Trophoblast cell (in vitro differentiated cells and primary cell): ENCODE measurements around the gene PARP8.

Experiments
- DNase-seq, 2 donors: peaks; one replicate each; pipeline ENCODE4 v3.0.0-alpha.2; 2016
- H2AFZ ChIP-seq: 2 replicates; pipeline ENCODE4 v1.6.1; 2013; ENCODE audit warnings: low read length, moderate library complexity, mild to moderate bottlenecking; ENCODE audit not compliant: insufficient read depth, poor library complexity
- H2AK5ac ChIP-seq: 2 replicates; pipeline ENCODE4 v1.6.1; 2013; ENCODE audit warnings: mild to moderate bottlenecking, low read length
- H2BK120ac ChIP-seq: 2 replicates; pipeline ENCODE4 v1.6.1; 2013; ENCODE audit warnings: low read length, mild to moderate bottlenecking, moderate library complexity; ENCODE audit not compliant: insufficient read depth, poor library complexity
- H2BK12ac ChIP-seq: 2 replicates; pipeline ENCODE4 v1.6.1; 2013; ENCODE audit warnings: mild to moderate bottlenecking, low read length, moderate library complexity
- H2BK5ac ChIP-seq: 2 replicates; pipeline ENCODE4 v1.6.1; 2013; ENCODE audit warnings: low read length, low read depth, moderate library complexity, mild to moderate bottlenecking; ENCODE audit not compliant: poor library complexity
- H3K14ac ChIP-seq: 2 replicates; pipeline ENCODE4 v1.6.1; 2013; ENCODE audit warnings: mild to moderate bottlenecking, low read length
- H3K18ac ChIP-seq: 2 replicates; pipeline ENCODE4 v1.6.1; 2013; ENCODE audit warnings: mild to moderate bottlenecking, low read length
- H3K23ac ChIP-seq: 2 replicates; pipeline ENCODE4 v1.6.1; 2013; ENCODE audit warnings: low read length
- H3K27ac ChIP-seq: 2 replicates; pipeline ENCODE4 v1.5.1; 2013; ENCODE audit warnings: low read depth, mild to moderate bottlenecking, inconsistent platforms, low read length, moderate library complexity
- H3K27me3 ChIP-seq: 2 replicates; pipeline ENCODE4 v1.6.1; 2013; ENCODE audit warnings: inconsistent platforms, mild to moderate bottlenecking, low read length, moderate library complexity; ENCODE audit not compliant: insufficient read depth
- H3K36me3 ChIP-seq, 2 experiments: 1 replicate in 1 of 2; 2 replicates in 1 of 2; pipeline ENCODE4 v1.6.1; 2013; ENCODE audit warnings: low read length in 2 of 2, mild to moderate bottlenecking in 2 of 2, moderate library complexity in 1 of 2; ENCODE audit not compliant: insufficient read depth in 2 of 2, control insufficient read depth in 1 of 2
- H3K4ac ChIP-seq: 2 replicates; pipeline ENCODE4 v1.6.1; 2013; ENCODE audit warnings: low read depth, mild to moderate bottlenecking, low read length, moderate library complexity
- H3K4me1 ChIP-seq, 2 experiments: 1 replicate in 1 of 2; 2 replicates in 1 of 2; pipeline ENCODE4 v1.6.1; 2013; ENCODE audit warnings: low read length in 2 of 2, mild to moderate bottlenecking in 2 of 2, moderate library complexity in 1 of 2; ENCODE audit not compliant: insufficient read depth in 2 of 2, control insufficient read depth in 1 of 2
- H3K4me2 ChIP-seq: 2 replicates; pipeline ENCODE4 v1.6.1; 2013; ENCODE audit warnings: inconsistent platforms, mild to moderate bottlenecking, low read length, moderate library complexity
- H3K4me3 ChIP-seq: 2 replicates; pipeline ENCODE4 v1.5.1; 2013; ENCODE audit warnings: mild to moderate bottlenecking, low read depth, low read length, inconsistent platforms
- H3K79me1 ChIP-seq: one replicate; pipeline ENCODE4 v1.6.1; 2013; ENCODE audit warnings: low read length
- H3K79me2 ChIP-seq: 2 replicates; pipeline ENCODE4 v1.6.1; 2013; ENCODE audit warnings: low read length, mild to moderate bottlenecking; ENCODE audit not compliant: control insufficient read depth, insufficient read depth, poor library complexity
- H3K9ac ChIP-seq: 2 replicates; pipeline ENCODE4 v1.6.1; 2013; ENCODE audit warnings: mild to moderate bottlenecking, low read length
- H3K9me3 ChIP-seq: 2 replicates; pipeline ENCODE4 v1.6.1; 2013; ENCODE audit warnings: low read depth, mild to moderate bottlenecking, control low read depth, inconsistent platforms, low read length; ENCODE audit not compliant: insufficient read depth
- H4K12ac ChIP-seq: 2 replicates; pipeline ENCODE4 v1.6.1; 2013; ENCODE audit warnings: low read depth, mild to moderate bottlenecking, low read length, moderate library complexity
- H4K8ac ChIP-seq: 2 replicates; pipeline ENCODE4 v1.6.1; 2013; ENCODE audit warnings: low read depth, mild to moderate bottlenecking, low read length, moderate library complexity
- H4K91ac ChIP-seq: one replicate; pipeline ENCODE4 v1.6.1; 2013; ENCODE audit warnings: low read depth, mild to moderate bottlenecking, low read length, moderate library complexity
- WGBS: extraction: QIAGEN DNeasy Blood & Tissue Kit; methylation state at CpG from one replicate; pipeline ENCODE4 v1.1.7; 2013; ENCODE audit warnings: missing lambda C conversion rate; ENCODE audit not compliant: insufficient read length, insufficient coverage; ENCODE audit errors: extremely low coverage; 5-methylcytosine and 5-hydroxymethylcytosine counted together

The PARP8 gene

GRCh38 chr5:50822761-50823160, 156.3 kb downstream of the PARP8 start:
- no peaks in the 10 kb centered on the region for H3K9me3 ChIP-seq
- no peak overlapping the region for H3K18ac ChIP-seq
- DNase-seq = no peak
- no peak overlapping the region for H2AFZ ChIP-seq
- no peak overlapping the region for H2BK120ac ChIP-seq
- H2BK12ac ChIP-seq = no peak overlapping the region
- H2BK5ac ChIP-seq = no peak overlapping the region
- no peak overlapping the region for H3K4ac ChIP-seq
- no CpG with 5 or more reads among the region's 3 CpGs for WGBS
- H3K27me3 ChIP-seq = no peaks in the 10 kb centered on the region
- no peaks in the 10 kb centered on the region for H3K79me1 ChIP-seq
- no peaks in the 10 kb centered on the region for H3K79me2 ChIP-seq
- H4K8ac ChIP-seq = no peak overlapping the region
- no peak overlapping the region for H3K23ac ChIP-seq
- no peak overlapping the region for H3K14ac ChIP-seq
- no peak overlapping the region for H3K9ac ChIP-seq
- H2AK5ac ChIP-seq = no peak overlapping the region
- H3K4me3 ChIP-seq = no peak overlapping the region
- no peak overlapping the region for H3K27ac ChIP-seq
- peaks cover 2 to 4% of the 10 kb centered on the region in 2 experiments for H3K36me3 ChIP-seq
- H3K4me1 ChIP-seq = no peaks in the 10 kb centered on the region
- H4K12ac ChIP-seq = no peak overlapping the region
- no peak overlapping the region for H4K91ac ChIP-seq
- H3K4me2 ChIP-seq = no peak overlapping the region

- Histone ChIP-seq H3K27me3 (no peaks in the 10 kb centered on the region), H2BK5ac (no peak overlapping the region), H3K79me2 (no peaks in the 10 kb centered on the region), H2AFZ (no peak overlapping the region), H3K18ac (no peak overlapping the region), H3K14ac (no peak overlapping the region), H3K23ac (no peak overlapping the region), H3K36me3 (peaks cover 2 to 4% of the 10 kb centered on the region in 2 experiments), H3K79me1 (no peaks in the 10 kb centered on the region), H3K4me1 (no peaks in the 10 kb centered on the region), H2BK12ac (no peak overlapping the region), H3K9me3 (no peaks in the 10 kb centered on the region), H2AK5ac (no peak overlapping the region), H2BK120ac (no peak overlapping the region), H3K4me2 (no peak overlapping the region), H4K8ac (no peak overlapping the region), H3K27ac (no peak overlapping the region), H3K4ac (no peak overlapping the region), H3K4me3 (no peak overlapping the region), H4K12ac (no peak overlapping the region), H3K9ac (no peak overlapping the region), H4K91ac (no peak overlapping the region)
- WGBS = no CpG with 5 or more reads among the region's 6 CpGs
- no peak for DNase-seq
Observed at GRCh38 chr5:50823568-50823967, 157.1 kb downstream of the PARP8 start.

- no peak overlapping the region for H3K9ac ChIP-seq
- no peaks in the 10 kb centered on the region for H3K79me2 ChIP-seq
- H4K12ac ChIP-seq = no peak overlapping the region
- no peak overlapping the region for H2BK5ac ChIP-seq
- H3K4me3 ChIP-seq = no peak overlapping the region
- H3K36me3 ChIP-seq = peaks cover 2% of the 10 kb centered on the region in 2 experiments
- H2AK5ac ChIP-seq = no peak overlapping the region
- no peak overlapping the region for H3K4me2 ChIP-seq
- H3K4me1 ChIP-seq = no peaks in the 10 kb centered on the region
- no peak overlapping the region for H3K23ac ChIP-seq
- H2AFZ ChIP-seq = no peak overlapping the region
- H2BK120ac ChIP-seq = no peak overlapping the region
- H4K91ac ChIP-seq = no peak overlapping the region
- no peak overlapping the region for H3K4ac ChIP-seq
- no peaks in the 10 kb centered on the region for H3K27me3 ChIP-seq
- no peak overlapping the region for H3K18ac ChIP-seq
- no peaks in the 10 kb centered on the region for H3K9me3 ChIP-seq
- WGBS = no CpG with 5 or more reads among the region's 2 CpGs
- no peak overlapping the region for H4K8ac ChIP-seq
- H3K79me1 ChIP-seq = no peaks in the 10 kb centered on the region
- H3K14ac ChIP-seq = no peak overlapping the region
- no peak overlapping the region for H3K27ac ChIP-seq
- DNase-seq = no peak
- no peak overlapping the region for H2BK12ac ChIP-seq
Observed at GRCh38 chr5:50824109-50824508, 157.7 kb downstream of the PARP8 start.

- Histone ChIP-seq H3K18ac (no peak overlapping the region), H3K27ac (no peak overlapping the region)
- no CpG with 5 or more reads among the region's 1 CpG for WGBS
Observed at GRCh38 chr5:50827516-50828247, 161.2 kb downstream of the PARP8 start.

More at GRCh38 chr5:50827516-50828247, 161.2 kb downstream of the PARP8 start:
- H3K79me1 ChIP-seq = no peaks in the 10 kb centered on the region
- DNase-seq = no peak
- H2AK5ac ChIP-seq = no peak overlapping the region
- no peak overlapping the region for H2BK5ac ChIP-seq
- no peaks in the 10 kb centered on the region for H3K27me3 ChIP-seq
- H3K4me3 ChIP-seq = no peak overlapping the region
- H2AFZ ChIP-seq = no peak overlapping the region
- H3K4me2 ChIP-seq = no peak overlapping the region
- no peak overlapping the region for H3K23ac ChIP-seq
- no peak overlapping the region for H3K4ac ChIP-seq
- H4K12ac ChIP-seq = no peak overlapping the region
- no peaks in the 10 kb centered on the region for H3K79me2 ChIP-seq
- no peaks in the 10 kb centered on the region for H3K4me1 ChIP-seq
- H3K9ac ChIP-seq = no peak overlapping the region
- no peak overlapping the region for H2BK120ac ChIP-seq
- H3K9me3 ChIP-seq = no peaks in the 10 kb centered on the region
- H4K8ac ChIP-seq = no peak overlapping the region
- no peak overlapping the region for H4K91ac ChIP-seq
- no peak overlapping the region for H3K14ac ChIP-seq
- peaks cover 0 to 3% of the 10 kb centered on the region in 2 experiments for H3K36me3 ChIP-seq
- H2BK12ac ChIP-seq = no peak overlapping the region
